GM12878 (cell line): Measurements from ENCODE around the gene WNT8A. TPM values are rescaled to one million over a fixed set of nuclear protein-coding genes. Genes with fewer than 3 reads are reported as not detected.

Experiments
- ATAC-seq: fragments of 200-7000 bp; cut with Tn5 transposase; 3 replicates; pipeline ENCODE4 v1.9.1; 2020; ENCODE audit warnings: mild to moderate bottlenecking, moderate library complexity
- BruUV-seq: library from RNA; stranded (reverse); fragments of 400-500 nt; replicated peaks from 2 replicates; lab custom pipeline; 2021; lab: Mats Ljungman, UMichigan
- CTCF ChIA-PET: fragments of 300-600 bp; sonication (Branson Sonifier 250); formaldehyde crosslinking; extraction: SDS; loops from one replicate; lab custom pipeline; 2021; ENCODE audit warnings: inconsistent platforms; lab: Yijun Ruan, JAX
- POLR2A ChIA-PET: fragments of 350-600 bp; formaldehyde crosslinking; extraction: SDS; loops from one replicate; lab custom pipeline; 2021; ENCODE audit warnings: inconsistent platforms; lab: Charles Lee
- RAD21 ChIA-PET: fragments of 300-600 bp; sonication (Branson Sonifier 250); formaldehyde crosslinking; loops from one replicate; lab custom pipeline; 2023; ENCODE audit warnings: antibody characterized with exemption; ENCODE audit not compliant: unreplicated experiment; lab: Charles Lee
- SMC1A ChIA-PET: fragments of 300-600 bp; sonication (Branson Sonifier 250); formaldehyde crosslinking; loops from one replicate; lab custom pipeline; 2023; ENCODE audit not compliant: unreplicated experiment, uncharacterized antibody; lab: Charles Lee
- DNase-seq: peaks from one replicate; pipeline ENCODE4 v3.0.0-alpha.2; 2011; ENCODE audit warnings: low read depth, low spot score
- FAIRE-seq: peaks from 3 replicates; lab custom pipeline; 2011; peaks lifted over from hg19 to GRCh38; lab: Jason Lieb, UNC
- H2AFZ ChIP-seq: 2 replicates; pipeline ENCODE4 v1.6.0; 2011; ENCODE audit warnings: low read depth, low read length, control low read depth; ENCODE audit not compliant: control insufficient read depth
- H3K27ac ChIP-seq: 2 replicates; pipeline ENCODE4 v1.5.1; 2011; ENCODE audit warnings: control low read depth; ENCODE audit not compliant: control insufficient read depth, insufficient read depth
- H3K27me3 ChIP-seq, 2 experiments: replicated peaks in 1 of 2; 2 replicates each; pipeline versions ENCODE4 v1.6.0 to v1.6.1; 2011; ENCODE audit warnings: low read length in 1 of 2; ENCODE audit not compliant: control insufficient read depth in 2 of 2, insufficient read depth in 2 of 2
- H3K36me3 ChIP-seq, 2 experiments: 2 replicates each; pipeline ENCODE4 v1.5.1; 2011; ENCODE audit warnings: low read length in 1 of 2; ENCODE audit not compliant: control insufficient read depth in 2 of 2, insufficient read depth in 2 of 2
- H3K4me1 ChIP-seq: 2 replicates; pipeline ENCODE4 v1.6.1; 2011; ENCODE audit warnings: mild to moderate bottlenecking, low read length, moderate library complexity, mixed read lengths; ENCODE audit not compliant: control insufficient read depth, insufficient read depth
- H3K4me2 ChIP-seq: 2 replicates; pipeline ENCODE4 v1.6.0; 2011; ENCODE audit warnings: control low read depth; ENCODE audit not compliant: control insufficient read depth, insufficient read depth
- H3K4me3 ChIP-seq: fragments of 200-600 bp; sonication (generic); 2 replicates; pipeline ENCODE4 v1.5.1; 2016
- H3K79me2 ChIP-seq: 2 replicates; pipeline ENCODE4 v1.6.0; 2011; ENCODE audit warnings: low read length; ENCODE audit not compliant: control insufficient read depth, insufficient read depth
- H3K9ac ChIP-seq: 2 replicates; pipeline ENCODE4 v1.8.0; 2011; ENCODE audit warnings: low read length, control low read depth, mixed read lengths; ENCODE audit not compliant: control insufficient read depth, insufficient read depth
- H3K9me3 ChIP-seq: replicated peaks from 3 replicates; pipeline ENCODE4 v1.5.1; 2011; ENCODE audit warnings: mild to moderate bottlenecking, low read length; ENCODE audit not compliant: control insufficient read depth, insufficient read depth
- H4K20me1 ChIP-seq: 2 replicates; pipeline ENCODE4 v1.6.0; 2011; ENCODE audit not compliant: control insufficient read depth, insufficient read depth
- CHD1 ChIP-seq: IDR thresholded peaks from 2 replicates; pipeline ENCODE4 v1.6.1; 2012; ENCODE audit warnings: low read depth, low read length, improper control_type of control experiment
- CREM ChIP-seq: IDR thresholded peaks from 2 replicates; pipeline ENCODE4 v1.6.1; 2014; ENCODE audit warnings: antibody characterized with exemption, low read depth
- FOXM1 ChIP-seq: IDR thresholded peaks from 2 replicates; pipeline ENCODE4 v1.6.1; 2012; ENCODE audit warnings: low read depth, mild to moderate bottlenecking, inconsistent platforms, low read length, moderate library complexity
- GATAD2B ChIP-seq: fragments of 450-650 bp; conservative IDR thresholded peaks from 2 replicates; pipeline ENCODE4 v1.6.1; 2017; ENCODE audit warnings: low read depth, mild to moderate bottlenecking, moderate library complexity
- JUNB ChIP-seq: IDR thresholded peaks from 2 replicates; pipeline ENCODE4 v1.6.1; 2016; ENCODE audit warnings: antibody characterized with exemption, mild to moderate bottlenecking
- LARP7 ChIP-seq: fragments of 450-650 bp; IDR thresholded peaks from 2 replicates; pipeline ENCODE4 v1.6.1; 2017; ENCODE audit warnings: mild to moderate bottlenecking
- NBN ChIP-seq: fragments of 450-650 bp; IDR thresholded peaks from 2 replicates; pipeline ENCODE4 v1.6.1; 2016
- NFYA ChIP-seq: IDR thresholded peaks from 2 replicates; pipeline ENCODE4 v1.6.1; 2011; ENCODE audit warnings: low read depth, mild to moderate bottlenecking, low read length, improper control_type of control experiment, borderline replicate concordance
- PML ChIP-seq: IDR thresholded peaks from 2 replicates; pipeline ENCODE4 v1.6.1; 2012; ENCODE audit warnings: low read length, inconsistent platforms
- RAD51 ChIP-seq: fragments of 450-650 bp; IDR thresholded peaks from 2 replicates; pipeline ENCODE4 v1.6.1; 2016; ENCODE audit warnings: moderate library complexity, mild to moderate bottlenecking, inconsistent platforms
- RCOR1 ChIP-seq: conservative IDR thresholded peaks from 2 replicates; pipeline ENCODE4 v1.6.1; 2012; ENCODE audit warnings: low read depth, low read length, improper control_type of control experiment
- WRNIP1 ChIP-seq: IDR thresholded peaks from 2 replicates; pipeline ENCODE4 v1.6.1; 2011; ENCODE audit warnings: low read depth, low read length, improper control_type of control experiment, borderline replicate concordance
- YY1 ChIP-seq: IDR thresholded peaks from 2 replicates; pipeline ENCODE4 v1.6.1; 2011; ENCODE audit warnings: low read depth, mild to moderate bottlenecking, low read length
- WGBS: methylation state at CpG from one replicate; pipeline ENCODE4 v1.1.6; 2016; ENCODE audit warnings: low lambda C conversion rate; ENCODE audit not compliant: insufficient replicate concordance, insufficient coverage; ENCODE audit errors: missing lambda C conversion rate; 5-methylcytosine and 5-hydroxymethylcytosine counted together
- in situ Hi-C: fragments of 300-500 bp; cut with MboI; formaldehyde crosslinking; loops from 9 replicates; pipeline ENCODE4 v1.14.3; 2018; ENCODE audit warnings: mixed read lengths
- intact Hi-C: fragments of 100-400 bp; cut with micrococcal nuclease; formaldehyde crosslinking; loops from one replicate; pipeline ENCODE4 v1.14.2; 2022; ENCODE audit not compliant: unreplicated experiment
- polyA plus RNA-seq, 11 experiments: library from polyadenylated mRNA; depleted of rRNA in 4 of 11; unstranded in 6 of 11; stranded (reverse) in 5 of 11; fragments of >200 nt; fragmentation: Nextera tagmentation in 4 of 11; fragmentation: Illumina TruSeq in 1 of 11; extraction: Ambion mirVana in 4 of 11; extraction: Trizol in 1 of 11; gene quantifications; 1 replicate in 1 of 11; 2 replicates in 10 of 11; pipeline versions ENCODE4 v1.2.1 to v1.2.3, GENCODE V29; 2011 to 2016; ENCODE audit warnings: inconsistent platforms in 2 of 11, missing spikeins in 2 of 11, low read depth in 1 of 11
- total RNA-seq, 4 experiments: library from RNA; depleted of rRNA in 3 of 4; stranded (reverse); fragments of >200 nt in 3 of 4; fragmentation: Illumina TruSeq in 1 of 4; extraction: Trizol in 1 of 4; gene quantifications; 2 replicates each; pipeline versions ENCODE4 v1.2.1 to v1.2.3, GENCODE V29; 2013 to 2021
- TF ChIP-seq, protein P1 (sequence below): fragments of 450-650 bp; IDR thresholded peaks from 2 replicates; pipeline ENCODE4 v1.6.1; 2014; ENCODE audit warnings: mild to moderate bottlenecking
- TF ChIP-seq, protein P2 (sequence below): fragments of 450-650 bp; formaldehyde crosslinking; IDR thresholded peaks from 2 replicates; pipeline ENCODE4 v1.4.0; 2020; ENCODE audit warnings: mild to moderate bottlenecking, moderate library complexity
- TF ChIP-seq, protein P3 (sequence below): fragments of 450-650 bp; IDR thresholded peaks from 2 replicates; pipeline ENCODE4 v1.6.1; 2017; ENCODE audit warnings: antibody characterized with exemption, mild to moderate bottlenecking, moderate library complexity

Gene WNT8A
- total and polyA plus RNA-seq, 10 of the 15 experiments (the other 5 are each of a cell fraction or from before 2014, with no cell fraction given) = not detected

DNA sequence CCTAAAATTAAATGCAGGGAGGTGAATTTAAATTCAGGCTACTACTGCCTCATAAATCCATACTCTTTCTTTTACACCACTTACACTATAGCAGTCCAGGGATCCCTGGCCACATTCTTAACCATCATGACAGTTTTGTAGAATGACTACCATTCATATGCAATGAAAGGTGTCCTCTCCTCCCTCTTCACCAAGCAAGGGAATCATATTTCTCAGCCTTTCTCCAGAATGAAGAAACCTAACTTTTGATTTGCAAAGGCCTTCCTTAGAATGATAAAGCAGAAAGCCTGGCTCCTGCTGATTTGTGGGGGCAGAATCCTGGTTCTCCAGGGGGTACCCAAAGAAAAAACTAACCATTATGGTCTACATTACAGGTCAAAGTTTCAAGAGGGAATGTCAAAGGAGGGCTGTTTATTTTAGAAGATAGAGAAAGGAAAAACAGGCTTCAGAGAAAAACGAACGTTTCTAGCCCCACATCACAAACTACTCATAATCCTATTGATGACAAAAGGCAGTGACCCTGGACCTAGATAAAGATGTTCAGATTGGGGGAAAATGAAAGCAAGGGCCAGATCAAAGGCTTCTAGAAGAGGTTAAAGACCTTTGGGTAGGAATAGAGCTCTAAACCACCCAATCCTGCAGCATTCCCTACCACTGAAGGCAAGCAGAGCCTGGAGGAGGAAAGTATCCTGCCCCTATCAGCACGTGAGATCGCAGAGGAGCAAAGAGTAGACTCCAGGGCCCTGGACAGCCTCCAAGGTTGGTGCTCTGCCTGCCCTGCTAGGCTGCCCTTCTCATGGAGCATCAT, 11.5 kb downstream of the WNT8A start:
- ChIA-PET SMC1A (interaction anchor here (1.4 kb wide), 1 partner anchor 37 kb away, joined by 3 read pairs; no protein-coding TSS in a partner anchor), RAD21 (no interaction called here), POLR2A (no interaction called here), CTCF (interaction anchor here (0.6 kb wide), 1 partner anchor 446 kb away, joined by 3 read pairs; no protein-coding TSS in a partner anchor)
- ATAC-seq (no peak), DNase-seq (no peak), FAIRE-seq (no peak)
- H3K27me3 ChIP-seq = no peaks in the 10 kb centered on the region; a peak in 1 of 4 replicates
- no peaks in the 10 kb centered on the region for H3K36me3 ChIP-seq
- no peaks in the 10 kb centered on the region for H4K20me1 ChIP-seq
- H3K79me2 ChIP-seq = no peaks in the 10 kb centered on the region
- in situ Hi-C loops = loop anchor here (25.0 kb wide), 1 partner anchor 758 kb away; no protein-coding TSS in a partner anchor
- intact Hi-C loops = no loop called here
- 36% methylated on average over 4 of the region's 4 CpGs for WGBS
- no peak overlapping the region for H3K9ac ChIP-seq
- H3K9me3 ChIP-seq = no peaks in the 10 kb centered on the region
- no peak overlapping the region for H3K4me3 ChIP-seq
- no peak overlapping the region for H3K4me2 ChIP-seq
- no peak overlapping the region for H3K27ac ChIP-seq
- H3K4me1 ChIP-seq = no peaks in the 10 kb centered on the region
- H2AFZ ChIP-seq = no peak overlapping the region
- no TSS peak for BruUV-seq
- TF ChIP-seq NBN (no peak), YY1 (no peak), RAD51 (no peak), FOXM1 (no peak), CHD1 (no peak), CREM (no peak), PML (no peak), NFYA (no peak), WRNIP1 (no peak), RCOR1 (no peak), JUNB (no peak), LARP7 (no peak), GATAD2B (no peak)
- TF ChIP-seq, protein P1, sequence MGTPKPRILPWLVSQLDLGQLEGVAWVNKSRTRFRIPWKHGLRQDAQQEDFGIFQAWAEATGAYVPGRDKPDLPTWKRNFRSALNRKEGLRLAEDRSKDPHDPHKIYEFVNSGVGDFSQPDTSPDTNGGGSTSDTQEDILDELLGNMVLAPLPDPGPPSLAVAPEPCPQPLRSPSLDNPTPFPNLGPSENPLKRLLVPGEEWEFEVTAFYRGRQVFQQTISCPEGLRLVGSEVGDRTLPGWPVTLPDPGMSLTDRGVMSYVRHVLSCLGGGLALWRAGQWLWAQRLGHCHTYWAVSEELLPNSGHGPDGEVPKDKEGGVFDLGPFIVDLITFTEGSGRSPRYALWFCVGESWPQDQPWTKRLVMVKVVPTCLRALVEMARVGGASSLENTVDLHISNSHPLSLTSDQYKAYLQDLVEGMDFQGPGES = no peak
- TF ChIP-seq, protein P2, sequence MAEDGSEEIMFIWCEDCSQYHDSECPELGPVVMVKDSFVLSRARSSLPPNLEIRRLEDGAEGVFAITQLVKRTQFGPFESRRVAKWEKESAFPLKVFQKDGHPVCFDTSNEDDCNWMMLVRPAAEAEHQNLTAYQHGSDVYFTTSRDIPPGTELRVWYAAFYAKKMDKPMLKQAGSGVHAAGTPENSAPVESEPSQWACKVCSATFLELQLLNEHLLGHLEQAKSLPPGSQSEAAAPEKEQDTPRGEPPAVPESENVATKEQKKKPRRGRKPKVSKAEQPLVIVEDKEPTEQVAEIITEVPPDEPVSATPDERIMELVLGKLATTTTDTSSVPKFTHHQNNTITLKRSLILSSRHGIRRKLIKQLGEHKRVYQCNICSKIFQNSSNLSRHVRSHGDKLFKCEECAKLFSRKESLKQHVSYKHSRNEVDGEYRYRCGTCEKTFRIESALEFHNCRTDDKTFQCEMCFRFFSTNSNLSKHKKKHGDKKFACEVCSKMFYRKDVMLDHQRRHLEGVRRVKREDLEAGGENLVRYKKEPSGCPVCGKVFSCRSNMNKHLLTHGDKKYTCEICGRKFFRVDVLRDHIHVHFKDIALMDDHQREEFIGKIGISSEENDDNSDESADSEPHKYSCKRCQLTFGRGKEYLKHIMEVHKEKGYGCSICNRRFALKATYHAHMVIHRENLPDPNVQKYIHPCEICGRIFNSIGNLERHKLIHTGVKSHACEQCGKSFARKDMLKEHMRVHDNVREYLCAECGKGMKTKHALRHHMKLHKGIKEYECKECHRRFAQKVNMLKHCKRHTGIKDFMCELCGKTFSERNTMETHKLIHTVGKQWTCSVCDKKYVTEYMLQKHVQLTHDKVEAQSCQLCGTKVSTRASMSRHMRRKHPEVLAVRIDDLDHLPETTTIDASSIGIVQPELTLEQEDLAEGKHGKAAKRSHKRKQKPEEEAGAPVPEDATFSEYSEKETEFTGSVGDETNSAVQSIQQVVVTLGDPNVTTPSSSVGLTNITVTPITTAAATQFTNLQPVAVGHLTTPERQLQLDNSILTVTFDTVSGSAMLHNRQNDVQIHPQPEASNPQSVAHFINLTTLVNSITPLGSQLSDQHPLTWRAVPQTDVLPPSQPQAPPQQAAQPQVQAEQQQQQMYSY = no peak
- TF ChIP-seq, protein P3, sequence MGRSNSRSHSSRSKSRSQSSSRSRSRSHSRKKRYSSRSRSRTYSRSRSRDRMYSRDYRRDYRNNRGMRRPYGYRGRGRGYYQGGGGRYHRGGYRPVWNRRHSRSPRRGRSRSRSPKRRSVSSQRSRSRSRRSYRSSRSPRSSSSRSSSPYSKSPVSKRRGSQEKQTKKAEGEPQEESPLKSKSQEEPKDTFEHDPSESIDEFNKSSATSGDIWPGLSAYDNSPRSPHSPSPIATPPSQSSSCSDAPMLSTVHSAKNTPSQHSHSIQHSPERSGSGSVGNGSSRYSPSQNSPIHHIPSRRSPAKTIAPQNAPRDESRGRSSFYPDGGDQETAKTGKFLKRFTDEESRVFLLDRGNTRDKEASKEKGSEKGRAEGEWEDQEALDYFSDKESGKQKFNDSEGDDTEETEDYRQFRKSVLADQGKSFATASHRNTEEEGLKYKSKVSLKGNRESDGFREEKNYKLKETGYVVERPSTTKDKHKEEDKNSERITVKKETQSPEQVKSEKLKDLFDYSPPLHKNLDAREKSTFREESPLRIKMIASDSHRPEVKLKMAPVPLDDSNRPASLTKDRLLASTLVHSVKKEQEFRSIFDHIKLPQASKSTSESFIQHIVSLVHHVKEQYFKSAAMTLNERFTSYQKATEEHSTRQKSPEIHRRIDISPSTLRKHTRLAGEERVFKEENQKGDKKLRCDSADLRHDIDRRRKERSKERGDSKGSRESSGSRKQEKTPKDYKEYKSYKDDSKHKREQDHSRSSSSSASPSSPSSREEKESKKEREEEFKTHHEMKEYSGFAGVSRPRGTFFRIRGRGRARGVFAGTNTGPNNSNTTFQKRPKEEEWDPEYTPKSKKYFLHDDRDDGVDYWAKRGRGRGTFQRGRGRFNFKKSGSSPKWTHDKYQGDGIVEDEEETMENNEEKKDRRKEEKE = no peak
